ENCODE results near the gene SLCO4A1. TPM values are rescaled to one million over a fixed set of nuclear protein-coding genes. Genes with fewer than 3 reads are reported as not detected.
A peak's percentile ranks its signal among the peaks of the same experiment; 100 is the strongest.

The SLCO4A1 gene, protein sequence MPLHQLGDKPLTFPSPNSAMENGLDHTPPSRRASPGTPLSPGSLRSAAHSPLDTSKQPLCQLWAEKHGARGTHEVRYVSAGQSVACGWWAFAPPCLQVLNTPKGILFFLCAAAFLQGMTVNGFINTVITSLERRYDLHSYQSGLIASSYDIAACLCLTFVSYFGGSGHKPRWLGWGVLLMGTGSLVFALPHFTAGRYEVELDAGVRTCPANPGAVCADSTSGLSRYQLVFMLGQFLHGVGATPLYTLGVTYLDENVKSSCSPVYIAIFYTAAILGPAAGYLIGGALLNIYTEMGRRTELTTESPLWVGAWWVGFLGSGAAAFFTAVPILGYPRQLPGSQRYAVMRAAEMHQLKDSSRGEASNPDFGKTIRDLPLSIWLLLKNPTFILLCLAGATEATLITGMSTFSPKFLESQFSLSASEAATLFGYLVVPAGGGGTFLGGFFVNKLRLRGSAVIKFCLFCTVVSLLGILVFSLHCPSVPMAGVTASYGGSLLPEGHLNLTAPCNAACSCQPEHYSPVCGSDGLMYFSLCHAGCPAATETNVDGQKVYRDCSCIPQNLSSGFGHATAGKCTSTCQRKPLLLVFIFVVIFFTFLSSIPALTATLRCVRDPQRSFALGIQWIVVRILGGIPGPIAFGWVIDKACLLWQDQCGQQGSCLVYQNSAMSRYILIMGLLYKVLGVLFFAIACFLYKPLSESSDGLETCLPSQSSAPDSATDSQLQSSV
- total RNA-seq (2014; rRNA removed; shearing (Covaris generic)) = 4.7 and 4.9 TPM in 2 replicates

DNA sequence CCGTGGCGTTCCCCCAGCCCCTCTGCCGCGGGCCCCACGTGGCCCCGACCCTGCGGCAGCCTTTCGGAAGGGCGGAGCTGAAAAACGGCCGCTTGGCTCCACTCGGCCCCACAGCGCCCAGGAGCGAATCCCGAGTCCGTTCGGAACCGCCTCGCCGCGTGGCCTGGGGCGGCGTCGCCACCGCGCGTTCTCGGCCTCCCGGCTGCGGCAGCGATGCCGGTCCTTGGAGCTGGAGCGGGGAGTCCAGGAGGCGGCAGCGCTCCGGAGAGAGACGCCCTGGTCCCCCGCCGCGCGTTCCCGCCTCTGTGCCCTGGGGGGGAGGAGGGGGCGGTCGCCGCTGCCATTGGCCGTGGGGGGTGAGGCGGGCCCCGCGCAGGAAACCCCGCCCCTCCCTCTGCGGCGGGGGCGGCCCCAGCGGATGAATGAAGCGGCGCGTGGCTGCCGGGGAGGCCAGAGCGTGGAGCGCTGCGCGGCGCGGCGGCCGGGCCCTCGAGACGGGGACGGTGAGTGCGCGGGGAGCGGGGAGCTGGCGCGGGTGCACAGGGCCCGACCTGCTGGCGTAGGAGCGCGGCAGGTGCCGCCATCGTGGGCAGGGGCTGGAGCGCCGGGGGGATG, at the start of gene SLCO4A1:
Gene SLCO4A1 (plus strand): TSS at position 453 of the 615 bp plus-strand sequence. CDS start 13,952 bp downstream, outside the sequence.
- peak; percentile 49 for DNase-seq (ENCODE audit: low spot score)

DNA sequence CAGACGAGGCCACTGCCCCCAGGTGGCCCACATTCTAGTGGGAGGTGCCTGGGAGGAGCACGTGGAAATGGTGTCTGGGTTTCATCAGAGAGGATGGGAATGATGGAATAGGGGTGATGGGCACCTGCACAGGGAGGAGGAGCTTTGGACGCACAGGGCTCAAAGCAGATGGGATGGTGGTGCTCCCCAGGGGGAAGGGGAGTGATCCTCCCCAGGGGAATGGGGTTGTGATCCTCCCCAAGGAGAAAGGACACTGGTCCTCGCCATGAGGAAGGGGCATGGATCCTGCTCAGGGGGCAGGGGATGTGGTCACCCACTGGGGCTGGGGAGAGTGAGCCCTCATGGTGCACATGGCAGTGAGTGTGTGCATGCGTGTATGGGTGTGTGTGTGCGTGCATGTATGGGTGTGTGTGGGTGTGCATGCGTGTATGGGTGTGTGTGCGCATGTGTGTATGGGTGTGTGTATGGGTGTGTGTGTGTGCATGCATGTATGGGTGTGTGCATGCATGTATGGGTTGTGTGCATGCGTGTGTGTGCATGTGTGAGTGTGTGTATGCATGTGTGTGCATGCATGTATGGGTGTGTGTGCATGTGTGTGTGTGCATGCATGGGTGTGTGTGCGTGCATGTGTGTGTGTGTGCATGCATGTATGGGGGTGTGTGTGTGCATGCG, 49.7 kb upstream of the SLCO4A1 start:
- DNase-seq (ENCODE audit: low spot score) = no peak

DNA sequence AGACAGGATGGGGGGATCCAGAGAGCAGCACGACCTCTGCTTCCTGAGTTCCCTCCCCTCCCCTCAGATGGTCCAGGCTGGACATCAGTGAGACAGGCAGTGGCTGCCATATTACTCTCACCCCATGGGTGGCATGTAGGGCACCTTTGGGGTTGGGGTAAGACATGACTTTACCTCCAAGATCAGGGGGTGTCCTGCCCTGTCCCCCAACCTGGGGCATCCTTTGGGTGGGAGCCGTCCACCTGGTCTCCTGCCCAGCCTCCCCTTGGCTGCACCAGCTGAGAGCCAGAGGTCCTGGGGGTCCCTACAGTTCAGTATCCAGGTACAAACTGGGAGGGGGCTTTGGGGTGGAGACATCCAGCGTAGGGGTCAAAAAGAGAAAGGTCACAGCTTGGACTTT, 48.7 kb upstream of the SLCO4A1 start:
- no peak for DNase-seq (ENCODE audit: low spot score)

DNA sequence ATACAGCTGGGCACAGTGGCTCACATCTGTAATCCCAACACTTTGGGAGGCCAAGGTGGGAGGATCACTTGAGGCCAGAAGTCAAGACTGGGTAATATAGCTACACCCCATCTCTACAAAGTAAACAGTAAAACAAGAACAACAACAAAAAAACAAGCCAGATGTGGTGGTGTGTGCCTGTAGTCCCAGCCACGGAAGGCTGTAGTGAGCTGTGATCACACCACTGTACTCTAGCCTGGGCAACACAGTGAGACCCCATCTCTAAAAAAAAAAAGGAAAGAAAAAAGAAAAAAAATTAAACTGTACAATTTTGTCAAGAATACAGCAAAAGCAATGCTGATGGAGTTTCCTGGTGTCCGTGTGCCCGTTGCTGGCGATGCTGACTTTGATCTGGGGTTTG, 47.2 kb upstream of the SLCO4A1 start:
- no peak for DNase-seq (ENCODE audit: low spot score)

DNA sequence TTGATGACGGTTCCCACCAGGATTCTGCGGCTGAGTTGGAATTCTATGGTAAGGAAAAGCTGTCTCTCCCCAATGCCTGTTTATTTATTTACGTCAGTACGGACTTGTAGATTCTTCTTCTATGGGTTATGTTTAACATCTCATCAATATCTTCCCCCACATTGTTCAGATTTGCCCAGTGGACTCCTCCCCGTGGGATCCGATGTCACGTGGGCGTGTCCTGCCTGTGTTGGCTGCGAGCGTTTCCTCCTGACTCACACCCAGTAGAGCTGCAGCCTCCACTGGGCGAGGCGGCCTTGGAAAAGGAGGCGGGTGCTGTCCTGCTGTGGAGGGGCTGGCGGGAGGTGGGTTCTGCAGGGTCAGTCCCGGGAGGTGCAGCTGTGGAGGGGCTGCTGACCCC, 46.8 kb upstream of the SLCO4A1 start:
- DNase-seq (ENCODE audit: low spot score) = peak; percentile 34

DNA sequence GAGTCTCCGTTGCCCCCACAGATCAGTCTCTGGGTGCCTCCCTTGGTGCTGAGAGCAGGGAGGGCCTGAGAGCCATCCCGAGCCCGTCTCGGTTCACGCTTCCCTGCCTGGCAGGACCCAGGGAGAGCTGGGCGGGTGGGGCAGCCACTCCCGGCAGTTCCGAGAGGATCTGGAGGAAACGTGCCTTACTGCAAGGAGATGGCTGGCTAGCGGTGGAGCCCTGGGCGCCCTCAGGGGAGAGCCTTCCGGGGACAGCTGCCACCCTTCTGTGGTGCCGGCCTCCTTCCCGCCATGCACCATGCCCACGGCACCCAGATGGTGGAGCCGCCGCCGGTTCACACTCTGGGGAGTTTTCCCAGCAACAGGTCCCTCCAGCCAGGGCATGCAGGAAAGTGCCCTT, 45.8 kb upstream of the SLCO4A1 start:
- no peak for DNase-seq (ENCODE audit: low spot score)

DNA sequence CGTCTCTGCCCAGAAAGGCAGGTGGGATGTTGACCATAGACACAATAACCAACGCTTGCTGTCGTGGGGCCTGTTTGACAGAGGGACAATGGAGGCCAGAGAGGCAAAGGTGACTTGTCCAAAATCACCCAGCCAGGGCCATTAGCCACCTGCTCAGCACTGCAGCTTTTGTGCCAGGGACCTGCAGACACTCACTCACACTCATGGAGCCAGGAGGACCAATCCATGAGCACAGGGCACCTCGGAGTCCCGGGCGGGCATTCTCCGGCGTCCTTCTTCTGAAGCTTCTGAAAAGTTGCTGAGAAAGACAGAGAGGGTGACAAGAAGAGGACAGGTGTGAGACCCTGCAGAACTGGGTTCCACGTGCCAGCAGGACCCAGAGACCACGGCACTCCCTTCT, 45.4 kb upstream of the SLCO4A1 start:
- DNase-seq (ENCODE audit: low spot score) = no peak

DNA sequence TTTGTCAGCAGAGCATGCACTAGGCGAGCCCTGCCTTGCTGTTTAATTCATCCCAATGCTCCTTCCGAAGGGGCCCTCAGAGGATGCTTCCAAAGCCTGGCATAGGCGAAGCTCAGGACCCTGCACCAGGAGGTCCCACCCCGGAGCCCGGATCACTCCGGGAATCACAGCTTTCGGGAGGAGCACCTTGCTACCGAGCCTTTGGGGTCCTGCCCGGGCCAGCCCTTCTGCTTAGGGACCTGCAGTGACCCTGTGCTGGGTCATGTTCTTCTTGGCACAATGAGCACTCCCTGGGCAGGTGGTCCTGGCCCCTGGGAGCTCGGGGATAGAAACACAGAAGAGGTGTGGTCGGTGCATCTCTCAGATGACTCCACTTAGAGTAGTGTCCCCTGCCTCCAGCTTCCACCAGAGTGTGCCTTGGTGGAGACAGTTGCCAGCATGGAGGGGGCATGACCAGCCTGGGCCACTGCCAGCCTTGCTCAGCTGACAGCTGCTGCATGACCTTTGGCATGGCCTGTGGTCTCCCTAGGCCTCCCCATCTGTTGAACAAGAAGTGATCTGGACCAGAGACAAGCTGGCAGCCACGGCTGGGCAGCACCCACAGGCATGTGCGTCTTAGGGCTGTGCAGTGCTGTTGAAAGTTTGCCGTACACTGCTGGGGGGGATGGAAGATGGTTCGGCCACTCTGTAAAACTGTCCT, 44.7 kb upstream of the SLCO4A1 start:
- DNase-seq (ENCODE audit: low spot score) = no peak

DNA sequence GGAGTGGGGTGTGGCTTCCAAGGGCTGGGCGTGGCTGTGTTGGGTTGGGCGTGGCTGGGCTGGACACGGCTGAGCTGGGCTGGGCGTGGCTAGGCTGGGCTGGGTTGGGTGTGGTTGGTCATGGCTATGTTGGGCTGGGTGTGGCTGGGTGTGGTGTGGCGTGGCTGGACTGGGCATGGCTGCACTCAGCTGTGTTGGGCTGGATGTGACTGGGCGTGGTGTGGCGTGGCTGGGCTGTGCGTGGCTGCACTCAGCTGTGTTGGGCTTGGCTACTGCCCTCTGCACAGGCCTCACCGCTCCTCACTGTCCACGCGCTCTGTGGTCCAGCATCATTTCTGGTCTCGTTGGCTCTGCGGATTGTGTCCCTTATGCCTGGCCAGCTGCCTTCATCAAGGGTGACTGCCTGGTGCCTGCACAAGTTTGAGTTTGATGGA, 43.5 kb upstream of the SLCO4A1 start:
- peak; percentile 53 for DNase-seq (ENCODE audit: low spot score)

DNA sequence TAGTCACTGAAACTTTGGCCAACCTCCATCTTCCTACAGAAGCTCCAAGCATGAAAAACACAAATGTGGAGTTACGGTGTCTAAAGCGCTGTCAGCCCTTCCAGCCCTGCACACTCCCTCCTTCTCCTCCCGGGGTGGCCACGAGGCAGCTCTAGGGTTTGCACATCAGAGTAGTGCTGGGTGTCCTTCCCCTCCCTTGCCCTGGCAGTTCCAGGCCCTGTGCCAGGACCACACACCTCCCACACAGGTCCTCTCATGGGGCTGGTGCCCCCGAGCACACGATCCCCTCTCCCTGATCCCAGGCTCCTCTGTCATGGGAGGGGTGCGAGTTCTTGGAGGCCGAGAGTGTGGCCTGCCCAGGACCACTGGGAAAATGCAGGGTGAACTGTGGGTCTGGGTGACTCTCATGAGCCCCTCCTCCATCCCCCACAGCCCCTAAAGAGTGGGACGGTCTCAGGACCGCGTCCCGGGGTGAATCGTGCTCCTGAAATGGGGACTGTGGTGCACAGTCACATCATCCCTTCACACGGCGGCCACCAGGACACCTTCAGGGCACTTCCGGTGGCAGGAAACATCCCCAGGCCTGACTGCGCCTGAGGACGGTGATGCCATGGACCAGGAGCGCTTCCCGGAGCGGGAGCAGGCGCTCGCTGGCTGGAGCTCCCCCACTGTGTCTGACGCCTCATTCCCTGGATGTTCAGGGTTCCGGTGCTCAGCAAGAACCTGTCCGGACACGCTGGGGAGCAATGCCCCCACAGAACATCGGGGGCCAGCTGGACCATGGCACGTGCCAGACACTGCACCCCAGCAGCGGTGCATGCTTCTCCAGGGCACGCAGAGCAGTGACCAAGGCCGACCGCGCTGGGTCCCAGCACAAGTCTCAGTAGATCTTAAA, 42.8 kb upstream of the SLCO4A1 start:
- no peak for DNase-seq (ENCODE audit: low spot score)

DNA sequence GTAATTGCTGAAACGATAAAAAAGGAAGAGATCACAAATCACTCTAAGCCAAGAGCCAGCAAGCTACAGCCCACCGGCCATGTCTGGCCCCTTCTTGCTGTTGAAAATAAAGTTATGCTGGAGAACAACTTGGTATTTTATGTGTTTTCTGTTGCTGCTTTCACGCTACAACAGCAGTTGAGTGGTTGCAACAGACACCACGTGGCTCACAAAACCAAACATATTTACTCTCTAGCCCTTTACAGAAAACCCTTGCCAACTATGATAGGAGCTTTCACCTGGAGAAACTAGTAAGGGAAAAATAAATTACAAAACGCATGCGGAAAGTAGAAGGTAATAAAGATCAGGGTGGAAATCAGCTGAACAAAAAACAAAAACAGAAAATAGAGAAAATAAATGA, 41.1 kb upstream of the SLCO4A1 start:
- no peak for DNase-seq (ENCODE audit: low spot score)

DNA sequence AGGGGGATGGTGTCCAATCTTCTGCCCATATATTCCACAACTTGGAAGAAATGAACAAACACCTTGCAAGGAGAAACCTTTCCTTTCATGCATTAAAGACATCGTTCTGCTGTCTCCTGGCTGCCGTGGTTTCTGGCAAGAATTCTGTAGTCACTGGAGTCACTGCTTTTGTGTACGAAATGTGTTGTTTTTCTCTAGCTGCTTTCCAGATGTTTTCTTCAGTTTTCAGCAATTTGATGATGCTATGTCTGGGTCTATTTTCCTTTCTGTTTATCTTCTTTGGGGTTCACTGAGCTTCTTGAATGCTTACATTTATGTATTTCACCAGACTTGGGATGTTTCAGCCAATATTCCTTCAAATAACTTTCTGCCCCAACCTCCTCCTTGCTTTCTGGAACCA, 40.6 kb upstream of the SLCO4A1 start:
- DNase-seq (ENCODE audit: low spot score) = no peak

DNA sequence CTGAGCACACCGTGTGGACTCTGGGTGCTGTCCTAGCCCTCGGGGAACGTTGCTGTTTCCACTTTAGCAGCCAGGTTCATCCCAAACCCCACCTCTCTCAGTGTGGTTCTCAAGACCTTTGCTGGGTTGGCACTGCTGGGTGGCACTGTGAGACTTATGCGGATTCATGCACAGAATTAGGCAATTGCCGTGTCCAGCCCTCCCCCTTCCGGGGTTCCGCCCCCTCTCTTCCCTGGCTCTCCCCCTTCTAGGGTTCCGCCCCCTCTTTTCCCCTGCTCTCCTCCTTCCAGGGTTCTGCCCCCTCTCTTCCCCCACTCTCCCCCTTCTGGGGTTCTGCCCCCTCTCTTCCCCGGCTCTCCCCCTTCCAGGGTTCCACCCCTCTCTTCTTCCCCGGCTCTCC, 39.8 kb upstream of the SLCO4A1 start:
- DNase-seq (ENCODE audit: low spot score) = peak; percentile 75

DNA sequence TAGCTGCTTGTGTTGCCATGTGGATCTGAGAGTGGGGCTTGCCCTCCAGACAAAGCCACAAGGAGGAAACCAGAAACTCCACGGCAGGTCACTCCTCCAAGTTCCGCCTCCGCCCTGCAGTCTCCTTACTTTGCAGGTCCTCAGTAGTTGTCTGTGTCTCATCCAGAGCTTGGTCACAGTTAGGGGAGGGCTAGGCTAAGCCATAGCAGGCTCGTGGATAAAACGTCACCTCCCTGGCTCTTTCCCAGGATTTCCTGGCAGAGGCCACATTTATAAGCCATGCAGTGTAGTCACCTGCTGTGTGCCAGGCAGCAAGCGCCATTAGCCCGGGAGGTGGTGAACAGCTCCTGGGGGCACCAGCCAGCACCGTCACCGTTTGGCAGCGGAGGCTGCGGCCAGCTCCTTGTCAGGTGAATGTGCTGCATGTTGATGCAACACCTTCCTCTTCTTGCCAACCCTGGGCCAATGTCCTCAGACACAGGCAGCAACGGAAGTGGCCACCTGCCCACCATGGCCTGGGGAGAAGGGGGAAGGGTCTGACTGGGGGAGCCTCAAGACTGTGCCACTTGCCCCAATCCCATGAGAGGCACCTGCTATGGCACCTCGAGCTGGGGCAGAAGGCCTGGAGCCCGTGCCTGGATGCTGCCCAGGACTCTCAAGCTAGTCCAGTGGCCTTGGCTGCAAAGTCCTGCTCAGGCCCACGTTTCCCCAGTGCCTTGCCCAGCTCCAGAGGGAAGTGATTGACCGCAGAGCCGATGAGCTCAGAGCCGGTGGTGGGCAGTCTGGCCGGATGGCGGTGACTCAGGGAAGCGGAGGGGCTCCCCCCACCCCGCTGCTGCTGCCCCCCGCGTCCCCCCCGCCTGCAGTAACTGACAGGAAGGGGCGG, 39.0 kb upstream of the SLCO4A1 start:
- DNase-seq (ENCODE audit: low spot score) = peak; percentile 93

DNA sequence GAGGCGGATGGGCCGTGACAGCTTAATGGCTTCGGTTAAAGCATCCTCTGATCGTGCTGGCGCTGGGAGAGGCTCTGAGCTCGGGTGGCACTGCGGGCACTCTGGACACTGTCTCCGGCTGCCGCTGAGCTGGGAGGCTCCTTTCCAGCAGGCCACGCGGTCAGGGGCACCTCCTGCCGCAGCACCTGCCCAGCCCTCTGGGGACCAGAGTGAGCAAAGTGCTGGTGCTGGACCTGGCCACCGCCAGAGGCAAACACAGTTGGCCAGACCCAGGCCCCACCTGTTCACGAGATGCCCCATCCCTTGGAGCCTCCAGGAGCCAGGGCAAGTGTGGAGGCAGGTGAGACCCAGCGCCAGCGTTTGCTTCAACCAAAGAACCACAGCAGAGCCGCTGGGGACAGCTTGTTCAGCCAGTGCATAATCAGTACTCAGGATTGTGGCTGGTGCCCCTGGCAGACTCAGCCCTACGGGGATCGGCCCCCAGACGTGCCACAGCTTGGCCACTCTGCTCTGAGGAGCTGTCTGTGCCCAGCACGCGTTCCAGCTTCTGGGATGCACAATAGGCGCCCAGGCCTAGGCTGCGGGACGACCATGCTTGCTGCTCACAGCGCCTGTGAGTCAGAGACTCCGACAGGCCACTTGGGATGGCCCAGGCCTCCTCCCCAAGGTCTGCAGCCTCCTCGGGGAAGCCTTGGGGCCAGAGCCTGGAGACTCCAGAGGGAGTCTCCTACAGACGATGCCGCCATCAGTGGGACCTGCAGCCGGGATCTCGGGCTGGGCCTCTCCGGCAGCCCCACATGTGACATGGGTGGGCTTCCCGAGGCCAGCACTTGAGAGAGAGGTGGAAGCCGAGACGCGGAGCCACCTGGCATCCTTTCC, 38.2 kb upstream of the SLCO4A1 start:
- no peak for DNase-seq (ENCODE audit: low spot score)

DNA sequence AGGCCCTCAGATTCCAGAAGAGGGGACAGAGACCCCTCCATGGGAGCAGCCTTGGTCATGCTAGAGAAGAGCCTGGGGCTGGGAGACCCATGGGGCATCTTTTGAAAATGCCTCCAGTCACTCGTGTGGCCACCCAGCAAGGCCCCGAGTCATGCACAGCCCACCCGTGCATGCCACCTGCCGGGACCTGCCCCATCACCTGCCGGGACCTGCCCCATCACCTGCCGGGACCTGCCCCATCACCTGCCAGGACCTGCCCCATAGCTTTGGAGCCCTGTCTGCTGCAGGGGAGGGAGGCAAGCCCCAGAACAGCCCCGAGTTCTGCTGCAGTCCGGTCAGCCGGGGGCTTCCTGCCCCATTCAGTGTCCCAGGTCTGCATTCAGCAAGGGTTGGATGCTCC, 37.5 kb upstream of the SLCO4A1 start:
- DNase-seq (ENCODE audit: low spot score) = no peak

DNA sequence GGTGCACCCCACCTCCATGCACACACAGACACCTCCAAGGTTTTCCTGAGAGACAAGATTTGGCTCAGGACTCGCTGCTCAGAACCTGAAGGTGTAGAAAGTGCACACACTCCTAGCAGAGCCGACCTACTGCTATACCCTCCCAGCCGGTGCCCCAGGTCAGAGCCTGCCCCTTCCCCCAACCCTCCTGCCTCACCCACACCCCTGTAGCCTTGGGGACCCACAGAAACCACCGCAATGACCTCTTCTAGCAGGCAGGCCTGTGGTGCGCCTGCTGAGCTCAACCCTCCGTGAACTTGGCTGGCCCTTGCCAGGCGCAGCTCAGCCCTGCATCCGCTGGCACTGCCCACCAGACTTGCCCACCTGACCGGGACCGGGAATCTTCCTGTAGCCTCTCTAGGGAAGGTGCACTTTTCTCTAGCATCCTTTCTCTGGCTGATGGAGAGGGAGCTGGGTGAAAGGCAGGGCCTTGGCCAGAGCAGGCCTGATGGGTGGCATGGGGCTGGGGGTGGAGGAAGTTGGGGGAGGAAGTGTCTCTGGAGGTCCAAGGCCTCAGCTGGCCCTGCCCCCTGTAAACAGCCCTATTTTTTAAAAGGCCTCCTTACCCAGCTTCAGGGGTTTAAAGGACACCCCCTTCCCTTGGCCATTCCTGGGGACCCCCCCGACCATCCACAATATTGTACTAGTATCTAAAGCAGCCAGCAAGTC, 36.9 kb upstream of the SLCO4A1 start:
- DNase-seq (ENCODE audit: low spot score) = no peak

DNA sequence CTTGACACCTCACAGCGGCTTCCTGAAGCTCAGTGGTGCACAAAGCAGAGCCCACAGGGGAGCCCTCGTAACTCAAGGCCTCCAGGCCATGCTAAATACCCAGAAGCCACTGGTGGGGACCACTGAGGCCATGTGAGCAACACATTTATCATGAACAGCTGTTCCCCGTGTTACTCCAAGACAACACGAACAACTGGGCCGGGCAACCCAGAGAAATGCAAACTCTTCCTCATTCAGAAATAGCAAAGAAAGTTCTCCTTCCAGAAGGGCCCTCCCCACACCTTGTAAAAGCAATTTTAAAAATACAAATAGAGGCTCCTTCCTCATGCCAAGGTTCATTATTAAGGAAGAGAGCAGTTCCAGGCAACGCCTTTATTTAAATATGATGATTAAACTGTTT, 36.3 kb upstream of the SLCO4A1 start:
- DNase-seq (ENCODE audit: low spot score) = no peak
